Keratinocyte (primary cell): ENCODE data around the gene NIN. TPM values are rescaled to one million over a fixed set of nuclear protein-coding genes. Genes with fewer than 3 reads are reported as not detected.

Experiments
- DNase-seq: peaks from one replicate; pipeline ENCODE4 v3.0.0-alpha.2; 2011; ENCODE audit warnings: low read depth, missing footprints, low spot score
- FAIRE-seq: peaks from 2 replicates; lab custom pipeline; 2011; peaks lifted over from hg19 to GRCh38; lab: Jason Lieb, UNC
- H2AFZ ChIP-seq: 2 replicates; pipeline ENCODE4 v1.6.0; 2012; ENCODE audit warnings: low read length, control low read depth, inconsistent platforms; ENCODE audit not compliant: control insufficient read depth
- H3K27ac ChIP-seq: 2 replicates; pipeline ENCODE4 v1.5.1; 2011; ENCODE audit warnings: low read length; ENCODE audit not compliant: control insufficient read depth, insufficient read depth
- H3K27me3 ChIP-seq: 3 replicates; pipeline ENCODE4 v1.6.0; 2011; ENCODE audit warnings: low read length; ENCODE audit not compliant: control insufficient read depth, insufficient read depth; ENCODE audit errors: extremely low read depth
- H3K36me3 ChIP-seq, 2 experiments: 2 replicates in 1 of 2; 3 replicates in 1 of 2; pipeline ENCODE4 v1.5.1; 2011; ENCODE audit warnings: low read length in 2 of 2, mild to moderate bottlenecking in 1 of 2; ENCODE audit not compliant: control insufficient read depth in 2 of 2, insufficient read depth in 2 of 2; ENCODE audit errors: extremely low read depth in 1 of 2
- H3K4me1 ChIP-seq: 3 replicates; pipeline ENCODE4 v1.5.1; 2011; ENCODE audit warnings: low read length; ENCODE audit not compliant: control insufficient read depth, insufficient read depth; ENCODE audit errors: extremely low read depth
- H3K4me2 ChIP-seq: 3 replicates; pipeline ENCODE4 v1.6.0; 2011; ENCODE audit warnings: low read depth, low read length; ENCODE audit not compliant: control insufficient read depth, insufficient read depth; ENCODE audit errors: extremely low read depth
- H3K4me3 ChIP-seq, 3 experiments: fragments of 200-600 bp in 1 of 3; sonication (generic) in 1 of 3; 2 replicates in 2 of 3; 3 replicates in 1 of 3; pipeline ENCODE4 v1.5.1; 2011 to 2016; ENCODE audit warnings: low read length in 3 of 3, mild to moderate bottlenecking in 3 of 3, control low read depth in 2 of 3, inconsistent platforms in 1 of 3, low read depth in 1 of 3, mixed read lengths in 1 of 3, mixed run types in 1 of 3, moderate library complexity in 1 of 3; ENCODE audit not compliant: control insufficient read depth in 2 of 3, insufficient read depth in 2 of 3; ENCODE audit errors: extremely low read depth in 1 of 3
- H3K79me2 ChIP-seq: 2 replicates; pipeline ENCODE4 v1.6.0; 2012; ENCODE audit warnings: low read length; ENCODE audit not compliant: control insufficient read depth, insufficient read depth
- H3K9ac ChIP-seq: 3 replicates; pipeline ENCODE4 v1.6.0; 2011; ENCODE audit warnings: low read length; ENCODE audit not compliant: control insufficient read depth, insufficient read depth; ENCODE audit errors: extremely low read depth
- H3K9me1 ChIP-seq: 3 replicates; pipeline ENCODE4 v1.6.0; 2011; ENCODE audit warnings: low read length; ENCODE audit not compliant: control insufficient read depth, insufficient read depth; ENCODE audit errors: extremely low read depth
- H3K9me3 ChIP-seq: 2 replicates; pipeline ENCODE4 v1.5.1; 2012; ENCODE audit warnings: low read depth, low read length; ENCODE audit not compliant: control insufficient read depth
- H4K20me1 ChIP-seq: 3 replicates; pipeline ENCODE4 v1.6.0; 2011; ENCODE audit warnings: low read length; ENCODE audit not compliant: control insufficient read depth, insufficient read depth; ENCODE audit errors: extremely low read depth
- CTCF ChIP-seq, 3 experiments: IDR thresholded peaks in 1 of 3; conservative IDR thresholded peaks in 1 of 3; optimal IDR thresholded peaks in 1 of 3; 2 replicates in 2 of 3; 3 replicates in 1 of 3; pipeline versions ENCODE3 to v1.5.1; 2011; ENCODE audit warnings: low read length in 3 of 3, mild to moderate bottlenecking in 3 of 3, moderate library complexity in 2 of 3, control low read depth in 1 of 3, inconsistent platforms in 1 of 3; ENCODE audit not compliant: insufficient read depth in 2 of 3; ENCODE audit errors: extremely low read depth in 1 of 3
- EZH2 ChIP-seq: IDR thresholded peaks from one replicate; pipeline ENCODE4 v1.6.1; 2012; ENCODE audit warnings: inconsistent platforms, mild to moderate bottlenecking, low read length, moderate library complexity
- dilution Hi-C: fragments of 300-500 bp; cut with MboI; formaldehyde crosslinking; loops from one replicate; pipeline ENCODE4 v1.7.0; 2020; ENCODE audit warnings: low sequenced_read_pairs; ENCODE audit not compliant: extremely low pct_ligation_motif_present
- polyA plus RNA-seq, 5 experiments: library from polyadenylated mRNA; depleted of rRNA in 3 of 5; stranded (reverse) in 3 of 5; stranded (forward) in 1 of 5; unstranded in 1 of 5; fragments of >200 nt; gene quantifications; 1 replicate in 1 of 5; 2 replicates in 3 of 5; 3 replicates in 1 of 5; pipeline versions ENCODE4 v1.2.1 to v1.2.3, GENCODE V29; 2011 to 2012; ENCODE audit warnings: missing spikeins in 2 of 5, low read depth in 1 of 5, low replicate concordance in 1 of 5

NIN gene
- polyA plus RNA-seq, 1 donor (not counting 4 experiments of a cell fraction or from before 2014, with no cell fraction given) = 15.2 TPM

GRCh38 chr14:50862036-50862570 lies 31.1 kb upstream of the NIN start:
- Histone ChIP-seq H3K9me1 (no peaks in the 10 kb centered on the region), H3K9me3 (no peaks in the 10 kb centered on the region), H3K4me2 (no peak overlapping the region), H3K4me3 (no peak overlapping the region), H3K27ac (no peak overlapping the region), H3K27me3 (no peaks in the 10 kb centered on the region), H3K79me2 (no peaks in the 10 kb centered on the region), H2AFZ (no peak overlapping the region), H3K9ac (no peak overlapping the region), H3K4me1 (peaks cover 9% of the 10 kb centered on the region), H4K20me1 (no peaks in the 10 kb centered on the region), H3K36me3 (no peaks in the 10 kb centered on the region)
- FAIRE-seq (no peak), DNase-seq (no peak)
- TF ChIP-seq EZH2 = no peak
- TF ChIP-seq CTCF (optimal IDR thresholded peaks at IDR 0.05 in 1 of 3, IDR thresholded peaks at IDR 0.05 in 1 of 3, conservative IDR thresholded peaks at IDR 0.05 in 1 of 3; ENCODE audit: extremely low read depth in 1 of 3, insufficient read depth in 2 of 3, low read length in 3 of 3) = no peak
- dilution Hi-C loops = no loop called here

GRCh38 chr14:50860478-50861086 lies 29.6 kb upstream of the NIN start:
- Histone ChIP-seq H4K20me1 (no peaks in the 10 kb centered on the region), H2AFZ (peak overlapping the region; percentile 97), H3K9me1 (no peaks in the 10 kb centered on the region), H3K27me3 (no peaks in the 10 kb centered on the region), H3K4me1 (peaks cover 9% of the 10 kb centered on the region), H3K36me3 (no peaks in the 10 kb centered on the region), H3K27ac (peak overlapping the region; percentile 66), H3K9me3 (no peaks in the 10 kb centered on the region), H3K79me2 (no peaks in the 10 kb centered on the region), H3K4me2 (peak overlapping the region; percentile 100), H3K4me3 (peak overlapping the region; percentile 28 to 90 (median 82)), H3K9ac (peak overlapping the region; percentile 73)
- TF ChIP-seq EZH2 = no peak
- TF ChIP-seq CTCF (optimal IDR thresholded peaks at IDR 0.05 in 1 of 3, IDR thresholded peaks at IDR 0.05 in 1 of 3, conservative IDR thresholded peaks at IDR 0.05 in 1 of 3; ENCODE audit: extremely low read depth in 1 of 3, insufficient read depth in 2 of 3, low read length in 3 of 3) = peak; percentile 44 to 74 (median 69)
- dilution Hi-C loops = no loop called here
- peak; percentile 81 for FAIRE-seq
- DNase-seq = peak; percentile 30
